A549 treated with GW870086 at 1 μM for 4 hours (cell line): ENCODE measurements around the gene C2orf69. TPM values are rescaled to one million over a fixed set of nuclear protein-coding genes. Genes with fewer than 3 reads are reported as not detected.

ENCODE experiments used
- total RNA-seq: library from RNA; stranded (reverse); fragments of 200-300 nt; extraction: Qiagen RNA extraction; gene quantifications from 5 replicates; pipeline ENCODE4 v1.2.3, GENCODE V29; 2022; ENCODE audit warnings: low read depth

C2orf69 gene
- total RNA-seq: 5.1 to 9.5 TPM (median 7.4 TPM) in 5 replicates

GRCh38 chr2:199911052-199911876 lies at the start of gene C2orf69:
C2orf69 (plus strand) TSS chr2:199911293; CDS start chr2:199911439, 146 bp downstream.

DNA sequence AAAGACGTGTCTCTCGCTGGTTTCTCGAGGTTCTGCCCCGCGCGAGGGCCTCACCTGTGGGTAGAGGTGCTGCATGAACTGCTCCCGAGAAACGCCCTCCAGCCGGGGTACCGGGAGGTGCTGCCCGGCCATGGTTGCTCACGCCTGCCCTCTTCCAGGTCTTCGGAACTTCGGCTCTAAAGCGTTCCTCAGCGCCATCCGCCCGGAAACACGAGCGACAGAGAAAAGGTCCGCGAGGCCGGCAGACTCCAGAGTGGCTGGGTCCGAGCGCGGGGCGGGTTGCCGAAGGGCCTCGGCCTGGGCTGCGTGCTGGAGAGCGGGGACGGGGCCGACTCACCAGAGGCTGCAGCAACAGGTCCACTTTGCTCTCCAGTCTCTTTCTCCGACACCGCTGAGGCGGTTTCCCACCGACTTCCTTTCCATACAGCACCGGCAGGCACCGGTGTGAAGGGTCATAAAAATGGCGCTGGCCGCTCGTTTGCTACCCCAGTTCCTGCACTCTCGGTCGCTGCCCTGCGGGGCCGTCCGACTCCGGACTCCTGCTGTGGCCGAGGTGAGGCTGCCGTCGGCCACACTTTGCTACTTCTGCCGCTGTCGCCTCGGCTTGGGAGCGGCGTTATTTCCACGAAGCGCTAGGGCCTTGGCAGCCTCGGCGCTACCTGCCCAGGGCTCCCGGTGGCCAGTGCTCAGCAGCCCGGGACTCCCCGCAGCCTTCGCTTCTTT lies 44.4 kb downstream of the C2orf69 start, which contains the start of the genes MAIP1 and TYW5:
Gene MAIP1, plus strand, starts transcription at position 244 of the 723 bp plus-strand sequence. Its CDS starts 217 bp downstream, at position 461.
Gene TYW5, minus strand, starts transcription at position 153 of the 723 bp plus-strand sequence. Its CDS starts 21 bp downstream, at position 132.

Other genes with a start within 250 kb of the C2orf69 start
- 2.0 to 3.4 TPM (median 2.7 TPM) in 5 replicates for gene FTCDNL1, start 60.1 kb upstream of the C2orf69 start, total RNA-seq
- gene TYW5, start 44.2 kb downstream of the C2orf69 start, total RNA-seq: 7.1 to 8.3 TPM (median 7.5 TPM) in 5 replicates
- 36.8 to 43.3 TPM (median 39.7 TPM) in 5 replicates for gene MAIP1, start 44.3 kb downstream of the C2orf69 start, total RNA-seq